ENCODE measurements around the gene LDLRAD4.

- no peak for TF ChIP-seq EZH2 (IDR thresholded peaks at IDR 0.05; ENCODE audit: borderline replicate concordance, insufficient read depth, low read depth, low read length, poor library complexity, severe bottlenecking)
- TF ChIP-seq, protein P1, sequence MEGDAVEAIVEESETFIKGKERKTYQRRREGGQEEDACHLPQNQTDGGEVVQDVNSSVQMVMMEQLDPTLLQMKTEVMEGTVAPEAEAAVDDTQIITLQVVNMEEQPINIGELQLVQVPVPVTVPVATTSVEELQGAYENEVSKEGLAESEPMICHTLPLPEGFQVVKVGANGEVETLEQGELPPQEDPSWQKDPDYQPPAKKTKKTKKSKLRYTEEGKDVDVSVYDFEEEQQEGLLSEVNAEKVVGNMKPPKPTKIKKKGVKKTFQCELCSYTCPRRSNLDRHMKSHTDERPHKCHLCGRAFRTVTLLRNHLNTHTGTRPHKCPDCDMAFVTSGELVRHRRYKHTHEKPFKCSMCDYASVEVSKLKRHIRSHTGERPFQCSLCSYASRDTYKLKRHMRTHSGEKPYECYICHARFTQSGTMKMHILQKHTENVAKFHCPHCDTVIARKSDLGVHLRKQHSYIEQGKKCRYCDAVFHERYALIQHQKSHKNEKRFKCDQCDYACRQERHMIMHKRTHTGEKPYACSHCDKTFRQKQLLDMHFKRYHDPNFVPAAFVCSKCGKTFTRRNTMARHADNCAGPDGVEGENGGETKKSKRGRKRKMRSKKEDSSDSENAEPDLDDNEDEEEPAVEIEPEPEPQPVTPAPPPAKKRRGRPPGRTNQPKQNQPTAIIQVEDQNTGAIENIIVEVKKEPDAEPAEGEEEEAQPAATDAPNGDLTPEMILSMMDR (IDR thresholded peaks at IDR 0.05): no peak
These were observed 37.8 kb upstream of the LDLRAD4 start for GRCh38 chr18:13180614-13181375.
